GM21390 (cell line): ENCODE measurements around the gene ADNP.

Experiments used
- ATAC-seq: cut with Tn5 transposase; IDR thresholded peaks from one replicate; pipeline ENCODE4 v1.9.1; 2021; ENCODE audit not compliant: unreplicated experiment

ADNP gene

GRCh38 chr20:50874111-50874757, 57.0 kb downstream of the ADNP start:
- ATAC-seq: no peak

- ATAC-seq: no peak
Observed at GRCh38 chr20:50873585-50873984, 57.7 kb downstream of the ADNP start.

GRCh38 chr20:50872560-50873425, 58.4 kb downstream of the ADNP start:
- no peak for ATAC-seq

GRCh38 chr20:50870561-50871161, 60.6 kb downstream of the ADNP start:
- no peak for ATAC-seq

- no peak for ATAC-seq
Observed at GRCh38 chr20:50868509-50869495, 62.4 kb downstream of the ADNP start.

GRCh38 chr20:50867805-50868204, 63.4 kb downstream of the ADNP start:
- no peak for ATAC-seq

GRCh38 chr20:50866831-50867230, 64.4 kb downstream of the ADNP start:
- ATAC-seq: no peak

- no peak for ATAC-seq
Observed at GRCh38 chr20:50866036-50866685, 65.1 kb downstream of the ADNP start.

- no peak for ATAC-seq
Observed at GRCh38 chr20:50865591-50865990, 65.6 kb downstream of the ADNP start.

GRCh38 chr20:50865114-50865513, 66.1 kb downstream of the ADNP start:
- no peak for ATAC-seq

- ATAC-seq: no peak
Observed at GRCh38 chr20:50862546-50862945, 68.7 kb downstream of the ADNP start.

- no peak for ATAC-seq
Observed at GRCh38 chr20:50861012-50861411, 70.2 kb downstream of the ADNP start.

GRCh38 chr20:50859161-50859560, 72.1 kb downstream of the ADNP start:
- no peak for ATAC-seq

- ATAC-seq: no peak
Observed at GRCh38 chr20:50858525-50858924, 72.7 kb downstream of the ADNP start.

- no peak for ATAC-seq
Observed at GRCh38 chr20:50857348-50857747, 73.9 kb downstream of the ADNP start.

GRCh38 chr20:50856475-50857041, 74.7 kb downstream of the ADNP start:
- no peak for ATAC-seq

GRCh38 chr20:50855498-50856474, 75.5 kb downstream of the ADNP start:
- no peak for ATAC-seq

- no peak for ATAC-seq
Observed at GRCh38 chr20:50854506-50855249, 76.6 kb downstream of the ADNP start.
